GM12801 (cell line): ENCODE measurements around the gene IRF2.

ENCODE experiments used
- CTCF ChIP-seq: IDR thresholded peaks from one replicate; pipeline ENCODE4 v1.5.1; 2011; ENCODE audit warnings: control low read depth; ENCODE audit not compliant: insufficient read length; ENCODE audit errors: extremely low read depth

The IRF2 gene

GRCh38 chr4:184474263-184475095, at the start of gene IRF2:
TSS of gene IRF2 (minus strand) at chr4:184474550. CDS start at chr4:184429064, 45,486 bp downstream.
- no peak for TF ChIP-seq CTCF

GRCh38 chr4:184515606-184516005, 41.3 kb upstream of the IRF2 start:
- TF ChIP-seq CTCF = no peak

GRCh38 chr4:184514121-184514988, 40.0 kb upstream of the IRF2 start:
- no peak for TF ChIP-seq CTCF

GRCh38 chr4:184513802-184514120, 39.4 kb upstream of the IRF2 start:
- no peak for TF ChIP-seq CTCF

- TF ChIP-seq CTCF = no peak
These were observed 36.8 kb upstream of the IRF2 start for GRCh38 chr4:184511156-184511555.

- TF ChIP-seq CTCF = no peak
These were observed 36.1 kb upstream of the IRF2 start for GRCh38 chr4:184510401-184510800.

- no peak for TF ChIP-seq CTCF
These were observed 32.3 kb upstream of the IRF2 start for GRCh38 chr4:184506527-184507121.
